ENCODE data around the gene BEST2.

The BEST2 gene

DNA sequence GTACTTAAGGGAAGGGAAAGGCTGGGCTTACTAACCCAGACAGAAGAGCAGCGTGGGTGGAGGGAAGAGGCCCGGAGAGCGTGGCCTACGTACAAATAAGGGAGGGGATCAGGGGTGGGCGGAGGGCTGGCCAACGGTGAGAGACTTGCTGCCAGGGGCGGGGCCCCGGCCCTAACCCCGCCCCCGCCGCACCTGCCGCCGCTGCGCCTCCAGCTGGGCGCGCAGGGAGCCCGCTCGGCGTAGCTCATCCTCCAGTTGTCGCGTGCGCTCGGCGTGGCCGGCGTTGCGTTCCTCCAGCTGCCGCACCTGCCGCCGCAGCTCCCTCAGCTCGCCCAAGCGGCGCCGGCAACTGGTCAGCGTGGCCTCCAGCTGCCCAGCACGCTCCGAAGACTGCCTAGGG, 18.1 kb downstream of the BEST2 start:
- peak; percentile 74 for DNase-seq (ENCODE audit: low spot score)

GRCh38 chr19:12770922-12771321, 19.3 kb downstream of the BEST2 start:
- DNase-seq (ENCODE audit: low spot score): no peak

- DNase-seq (ENCODE audit: low spot score): no peak
Measured at GRCh38 chr19:12772323-12772722, 20.7 kb downstream of the BEST2 start.

GRCh38 chr19:12773571-12773970, 22.0 kb downstream of the BEST2 start:
- no peak for DNase-seq (ENCODE audit: low spot score)

DNA sequence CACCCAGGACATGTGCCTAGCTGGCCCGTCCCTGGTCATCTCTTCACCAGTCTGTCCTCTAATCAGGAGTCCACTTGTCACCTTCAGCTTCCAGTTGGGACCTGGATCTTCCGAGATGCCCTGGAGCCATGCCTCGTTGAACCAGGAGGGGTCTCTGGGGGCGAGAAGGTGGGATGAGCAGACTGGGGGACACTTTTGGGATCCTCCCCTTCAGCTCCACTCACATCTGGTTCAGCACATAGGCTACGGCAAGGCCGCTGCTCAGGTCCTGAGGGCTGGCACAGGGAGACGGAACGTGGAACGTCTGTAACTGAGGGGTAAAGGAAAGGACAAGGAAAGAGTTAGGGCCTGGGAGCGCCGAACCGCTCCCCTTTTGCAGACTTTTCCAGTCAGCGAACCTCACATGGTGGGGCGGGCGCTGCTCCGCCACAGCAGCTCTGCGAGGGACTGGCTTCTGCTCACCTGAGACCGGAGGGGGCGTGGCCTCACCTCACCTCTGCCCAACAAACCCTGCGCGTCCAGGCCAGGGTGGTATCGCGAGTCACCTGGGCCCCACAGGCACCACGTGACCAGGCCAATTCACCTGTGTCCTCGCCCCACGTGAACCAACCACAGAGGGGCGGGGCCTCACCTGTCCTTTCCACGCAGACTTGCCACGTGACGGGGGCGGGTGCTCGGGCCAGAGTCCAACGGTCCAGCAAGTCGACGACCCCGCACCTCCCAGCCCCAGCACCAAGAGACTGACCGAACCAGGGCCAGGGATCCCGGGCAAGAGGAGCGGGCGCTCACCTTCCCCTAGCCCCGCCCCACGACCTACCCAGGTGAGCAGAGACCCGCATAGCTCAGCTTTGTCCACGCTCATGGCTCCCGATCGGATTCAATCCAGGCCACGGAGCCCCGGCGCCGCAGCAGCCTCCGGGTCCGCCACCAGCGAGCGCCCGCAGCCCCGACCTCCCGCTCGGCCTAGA, 23.3 kb downstream of the BEST2 start, which contains the start of gene HOOK2:
Gene HOOK2 (minus strand): TSS at position 965 of the 968 bp plus-strand sequence. CDS start 103 bp downstream, at position 862.
- no peak for DNase-seq (ENCODE audit: low spot score)

DNA sequence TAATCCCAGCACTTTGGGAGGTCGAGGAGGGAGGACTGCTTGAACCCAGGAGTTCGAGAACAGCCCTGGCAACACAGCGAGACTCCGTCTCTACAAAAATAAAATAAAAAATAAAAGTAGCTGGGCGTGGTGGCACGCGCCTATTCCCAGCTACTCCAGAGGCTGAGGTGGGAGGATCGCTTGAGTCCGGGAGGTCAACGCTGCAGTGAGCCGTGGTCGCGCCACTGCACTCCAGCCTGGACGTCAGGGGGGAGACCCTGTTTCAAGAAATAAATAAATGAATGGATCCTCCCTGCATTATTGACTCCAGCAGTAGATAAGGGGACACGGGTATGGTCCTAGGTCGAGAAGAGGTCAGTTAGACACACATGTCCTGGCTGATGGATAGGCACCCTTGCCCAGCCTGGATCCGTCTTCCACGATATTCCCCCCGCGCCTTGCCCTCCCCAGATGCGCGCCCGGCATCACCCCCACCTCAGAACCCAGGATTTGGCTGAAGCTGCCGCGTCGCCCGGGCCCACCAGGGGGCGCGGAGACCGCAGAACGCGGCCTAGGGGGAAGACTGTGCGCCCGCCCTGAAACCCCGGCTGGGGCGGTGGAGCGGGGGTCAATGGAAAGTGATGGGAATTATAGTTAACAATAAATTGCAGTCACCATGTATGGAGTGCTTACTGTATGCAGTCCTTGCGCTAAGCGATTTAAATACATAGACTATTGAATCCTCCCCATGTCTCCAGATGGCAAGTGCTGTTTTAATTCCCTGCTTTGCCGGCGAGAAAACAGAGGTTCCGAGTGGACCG, 25.8 kb downstream of the BEST2 start:
- peak; percentile 83 for DNase-seq (ENCODE audit: low spot score)

DNA sequence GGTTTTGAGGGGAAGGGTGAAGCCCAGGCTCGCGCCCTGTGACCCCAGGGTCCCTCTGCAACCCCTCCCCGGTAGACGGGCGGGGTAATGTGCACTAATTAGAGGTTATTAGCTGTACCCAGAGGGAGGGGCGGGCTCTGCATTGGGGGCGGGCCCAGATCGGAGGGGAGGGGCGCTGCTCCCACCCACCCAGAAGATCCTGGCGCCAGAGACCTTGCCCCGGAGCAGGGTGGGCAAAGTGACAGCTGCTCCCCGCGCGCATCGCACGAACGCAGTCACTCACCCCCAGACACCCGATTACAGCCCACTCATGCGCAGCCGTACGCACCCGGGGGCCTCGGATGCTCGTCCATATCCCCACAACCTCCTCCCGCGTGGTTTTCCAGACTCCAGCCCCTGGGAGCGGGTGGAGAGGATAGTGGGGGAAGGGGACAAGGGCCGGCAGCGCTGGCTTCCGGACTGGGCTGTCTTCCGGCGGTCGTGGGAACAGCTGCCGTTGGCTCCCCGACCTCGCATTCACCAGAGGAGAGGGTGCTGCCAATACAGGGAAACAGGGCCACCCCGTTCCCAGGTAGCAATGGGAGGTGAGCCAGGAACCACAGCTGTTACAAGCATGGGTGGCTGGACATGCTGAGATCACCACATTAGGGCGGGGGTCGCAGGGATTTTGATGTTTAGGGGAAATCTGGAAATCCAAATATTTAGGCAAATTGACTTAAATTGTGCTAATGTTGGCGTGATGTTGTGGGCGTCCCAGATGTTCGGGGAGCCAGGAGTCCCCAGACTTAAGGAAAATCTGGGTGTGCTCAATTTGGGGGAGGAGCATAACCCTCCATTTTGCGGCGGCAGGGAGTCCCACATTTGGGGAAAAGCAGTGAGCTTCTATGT, 26.7 kb downstream of the BEST2 start:
- DNase-seq (ENCODE audit: low spot score): peak; percentile 43

GRCh38 chr19:12778905-12779161, 27.2 kb downstream of the BEST2 start:
- DNase-seq (ENCODE audit: low spot score): no peak

- no peak for DNase-seq (ENCODE audit: low spot score)
Measured at GRCh38 chr19:12779162-12779993, 27.8 kb downstream of the BEST2 start.

- DNase-seq (ENCODE audit: low spot score): no peak
Measured at GRCh38 chr19:12782174-12782423, 30.5 kb downstream of the BEST2 start.

DNA sequence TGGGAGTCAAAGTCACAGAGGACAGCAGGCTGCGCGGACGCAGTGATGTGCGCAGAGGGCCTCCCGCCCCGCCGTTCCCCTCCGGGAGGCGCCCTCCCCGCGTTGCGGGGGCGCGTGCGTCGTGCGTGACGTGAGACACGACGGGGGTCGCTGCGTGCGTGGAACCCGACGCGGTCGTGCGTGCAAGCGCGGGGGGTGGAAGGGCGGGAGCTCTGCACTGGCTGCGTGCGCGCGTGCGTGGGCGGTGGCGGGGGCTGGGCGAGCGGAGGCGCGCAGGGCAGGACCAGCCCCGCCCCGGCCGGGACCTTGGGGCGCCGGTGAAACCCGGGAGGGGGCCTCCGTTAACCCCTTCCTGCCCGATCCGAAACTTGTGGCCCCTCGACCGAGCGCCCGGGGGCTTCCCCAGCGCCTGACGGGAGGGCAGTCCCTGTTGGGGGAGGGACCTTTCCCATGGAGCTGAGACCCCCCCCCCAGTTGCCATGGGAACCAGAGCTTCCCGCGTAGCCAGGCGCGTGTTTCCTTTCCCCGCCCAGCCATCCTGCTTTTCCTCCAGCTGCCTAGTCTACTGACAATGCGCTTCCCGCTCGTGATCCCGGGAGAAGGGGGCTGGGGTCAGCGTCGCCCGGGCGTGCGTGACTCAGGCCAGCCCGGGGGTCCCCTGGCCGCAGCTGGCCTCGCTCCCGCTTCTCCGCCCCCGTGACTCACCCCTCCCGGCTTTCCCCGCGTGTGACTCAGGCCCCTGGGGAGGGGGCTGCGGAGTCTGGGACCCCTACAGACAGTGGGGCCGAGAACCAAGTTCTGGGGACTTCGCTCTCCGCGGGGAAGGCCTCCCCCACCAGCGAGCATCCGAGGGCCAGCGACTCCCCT, 31.1 kb downstream of the BEST2 start:
- DNase-seq (ENCODE audit: low spot score): peak; percentile 92

DNA sequence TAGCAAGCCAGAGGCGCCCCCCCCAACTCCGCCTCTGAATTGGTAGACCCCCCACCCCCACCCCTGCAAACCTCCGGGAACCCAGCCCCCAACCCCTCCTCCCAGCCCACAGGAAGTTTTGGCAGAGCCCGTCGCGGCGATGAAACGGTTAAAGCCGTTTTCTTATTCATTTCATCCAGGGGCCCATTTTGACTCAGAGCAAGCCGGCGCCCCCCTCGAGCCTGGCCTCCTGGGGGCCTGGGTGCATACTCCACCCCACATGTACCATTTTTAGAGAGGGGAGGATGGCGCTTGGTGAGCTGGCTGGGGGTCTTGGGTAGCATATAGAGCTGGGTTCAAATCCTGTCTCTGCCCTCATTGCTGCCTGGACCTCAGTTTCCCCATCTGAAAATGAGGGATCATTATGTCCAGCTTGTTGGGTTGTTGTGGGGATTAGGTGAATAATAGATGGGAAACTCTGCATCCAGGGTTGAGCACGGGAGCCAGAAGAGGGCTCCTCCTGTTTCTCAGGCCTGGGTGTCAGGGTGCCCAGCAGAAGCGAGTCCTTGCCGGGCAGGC, 31.8 kb downstream of the BEST2 start:
- DNase-seq (ENCODE audit: low spot score): peak; percentile 38

DNA sequence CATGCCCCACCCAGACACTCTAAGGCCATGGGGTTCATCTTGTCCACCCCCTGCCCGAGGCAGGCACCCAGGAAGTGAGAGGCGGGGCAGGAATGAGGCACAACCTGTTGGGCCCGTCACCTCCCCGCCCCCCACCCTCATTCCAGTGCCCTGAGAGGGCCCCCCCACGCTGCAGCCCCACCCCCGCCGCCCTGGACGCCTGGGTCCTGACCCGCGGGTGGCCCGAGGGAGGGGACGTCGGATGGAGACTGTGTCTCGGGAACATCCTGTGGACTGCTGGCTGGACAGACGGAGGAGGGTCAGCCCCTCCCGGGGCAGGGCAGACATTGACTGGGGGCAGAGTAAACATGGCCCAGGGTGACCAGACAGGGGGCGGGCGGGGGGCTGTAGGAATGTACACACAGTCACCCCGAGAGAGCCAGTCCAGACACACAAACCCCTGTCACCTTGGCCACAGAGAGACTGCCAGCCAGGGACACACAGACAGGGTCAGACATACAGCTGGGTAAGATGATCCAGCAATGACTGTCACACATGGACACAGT, 32.3 kb downstream of the BEST2 start:
- DNase-seq (ENCODE audit: low spot score): no peak

- DNase-seq (ENCODE audit: low spot score): peak; percentile 35
Measured at GRCh38 chr19:12784394-12784870, 32.8 kb downstream of the BEST2 start.

DNA sequence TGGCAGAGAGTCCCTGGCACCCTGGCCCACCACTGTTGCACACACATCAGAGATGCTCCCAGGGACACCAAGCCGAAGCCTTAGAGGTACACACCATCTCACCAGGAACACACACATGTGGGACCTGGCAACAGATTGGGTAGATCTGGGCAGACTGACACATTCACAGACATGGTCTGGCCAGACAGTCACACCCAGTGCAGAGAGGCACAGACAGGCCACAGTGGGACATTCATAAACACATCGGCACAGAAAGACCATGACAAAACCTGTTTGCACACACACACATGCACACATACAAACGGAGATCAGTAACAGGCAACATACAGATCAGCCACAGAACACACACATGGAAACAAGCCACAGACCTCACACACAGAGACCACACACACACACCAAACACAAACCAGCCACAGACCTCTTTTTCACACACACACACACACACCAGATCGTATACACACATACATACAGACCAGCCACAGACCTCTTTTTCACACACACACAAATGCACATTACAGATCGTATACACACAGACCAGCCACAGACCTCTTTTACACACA, 33.4 kb downstream of the BEST2 start:
- peak; percentile 64 for DNase-seq (ENCODE audit: low spot score)

DNA sequence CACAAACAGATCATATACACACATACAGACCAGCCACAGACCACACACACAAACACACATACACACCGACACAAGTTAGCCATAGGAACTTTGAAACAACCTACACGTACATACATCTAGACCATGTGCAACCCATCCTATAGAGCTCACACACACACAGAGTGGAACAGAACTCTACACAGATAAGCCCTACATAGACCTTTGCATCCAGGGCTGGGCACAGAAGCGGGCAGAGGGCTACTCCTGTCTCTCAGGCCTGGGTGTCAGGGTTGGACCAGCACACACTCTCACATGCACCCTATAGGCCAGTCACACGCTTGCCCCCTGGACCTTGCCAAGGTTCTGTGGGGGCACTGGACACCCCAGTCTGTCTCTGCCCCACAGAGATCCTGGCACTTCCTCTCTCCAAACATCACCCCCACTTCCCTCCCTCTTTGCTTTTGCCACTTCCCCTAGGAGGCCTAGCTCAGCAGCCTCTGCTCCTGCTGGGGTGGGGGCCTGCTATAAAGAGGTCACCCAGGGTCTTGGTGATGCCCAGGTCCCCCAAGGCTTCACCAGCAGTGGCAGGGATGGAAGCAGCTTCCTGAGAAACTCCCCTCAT, 33.9 kb downstream of the BEST2 start:
- no peak for DNase-seq (ENCODE audit: low spot score)

- DNase-seq (ENCODE audit: low spot score): no peak
Measured at GRCh38 chr19:12786141-12786870, 34.7 kb downstream of the BEST2 start.

GRCh38 chr19:12786952-12787351, 35.4 kb downstream of the BEST2 start:
- no peak for DNase-seq (ENCODE audit: low spot score)

Data from CD4-positive, alpha-beta T cell treated with Interleukin-2 at 100 ng/mL for 4 hours (primary cell).